HG02759 (cell line): ENCODE data around the gene ZNF451.
"Not testable (repeated sequence)": the region's sequence is repeated elsewhere in the genome, so short reads cannot be mapped to it uniquely, and the experiment has no call there.

Experiments used
- ATAC-seq: cut with Tn5 transposase; IDR thresholded peaks from one replicate; pipeline ENCODE4 v1.9.1; 2021; ENCODE audit warnings: mild to moderate bottlenecking, moderate library complexity; ENCODE audit not compliant: unreplicated experiment

ZNF451 gene

GRCh38 chr6:57089687-57090457, at the start of gene ZNF451:
Gene ZNF451, plus strand, starts transcription at chr6:57090188. Its CDS starts 66 bp downstream, at chr6:57090254.
- peak; percentile 93 for ATAC-seq

- not testable (repeated sequence) for ATAC-seq
Observed at GRCh38 chr6:57044061-57044460, 45.9 kb upstream of the ZNF451 start.

GRCh38 chr6:57044568-57044967, 45.4 kb upstream of the ZNF451 start:
- ATAC-seq, result no peak

GRCh38 chr6:57046332-57047256, 43.4 kb upstream of the ZNF451 start, which contains the start of gene KIAA1586:
Gene KIAA1586, plus strand, starts transcription at chr6:57046693. Its CDS starts 63 bp downstream, at chr6:57046756.
- ATAC-seq, result peak; percentile 94

GRCh38 chr6:57047257-57047585, 42.8 kb upstream of the ZNF451 start:
- ATAC-seq, result peak; percentile 23

- ATAC-seq, result not testable (repeated sequence)
Observed at GRCh38 chr6:57047859-57048258, 42.1 kb upstream of the ZNF451 start.

- no peak for ATAC-seq
Observed at GRCh38 chr6:57048577-57048976, 41.4 kb upstream of the ZNF451 start.

GRCh38 chr6:57063847-57064246, 26.1 kb upstream of the ZNF451 start:
- no peak for ATAC-seq

- no peak for ATAC-seq
Observed at GRCh38 chr6:57064809-57065208, 25.2 kb upstream of the ZNF451 start.

- no peak for ATAC-seq
Observed at GRCh38 chr6:57068061-57068460, 21.9 kb upstream of the ZNF451 start.

- ATAC-seq, result no peak
Observed at GRCh38 chr6:57069228-57069627, 20.8 kb upstream of the ZNF451 start.

GRCh38 chr6:57069920-57070331, 20.1 kb upstream of the ZNF451 start:
- no peak for ATAC-seq

- ATAC-seq, result no peak
Observed at GRCh38 chr6:57072108-57072507, 17.9 kb upstream of the ZNF451 start.

GRCh38 chr6:57074383-57074782, 15.6 kb upstream of the ZNF451 start:
- no peak for ATAC-seq

- no peak for ATAC-seq
Observed at GRCh38 chr6:57075092-57075491, 14.9 kb upstream of the ZNF451 start.

- no peak for ATAC-seq
Observed at GRCh38 chr6:57078531-57079207, 11.3 kb upstream of the ZNF451 start.

- no peak for ATAC-seq
Observed at GRCh38 chr6:57085471-57085870, 4.5 kb upstream of the ZNF451 start.

GRCh38 chr6:57086843-57087242, 3.1 kb upstream of the ZNF451 start:
- ATAC-seq, result no peak

- ATAC-seq, result no peak
Observed at GRCh38 chr6:57087916-57088315, 2.1 kb upstream of the ZNF451 start.

GRCh38 chr6:57089265-57089664, 723 bp upstream of the ZNF451 start:
- ATAC-seq, result no peak

- ATAC-seq, result peak; percentile 15
Observed at GRCh38 chr6:57090458-57091067, 575 bp downstream of the ZNF451 start.
